GM21390 (cell line): ENCODE results near the gene DUSP12.
"Not testable (repeated sequence)": the region's sequence is repeated elsewhere in the genome, so short reads cannot be mapped to it uniquely, and the experiment has no call there.

Experiments
- ATAC-seq: cut with Tn5 transposase; IDR thresholded peaks from one replicate; pipeline ENCODE4 v1.9.1; 2021; ENCODE audit not compliant: unreplicated experiment

Gene DUSP12, protein sequence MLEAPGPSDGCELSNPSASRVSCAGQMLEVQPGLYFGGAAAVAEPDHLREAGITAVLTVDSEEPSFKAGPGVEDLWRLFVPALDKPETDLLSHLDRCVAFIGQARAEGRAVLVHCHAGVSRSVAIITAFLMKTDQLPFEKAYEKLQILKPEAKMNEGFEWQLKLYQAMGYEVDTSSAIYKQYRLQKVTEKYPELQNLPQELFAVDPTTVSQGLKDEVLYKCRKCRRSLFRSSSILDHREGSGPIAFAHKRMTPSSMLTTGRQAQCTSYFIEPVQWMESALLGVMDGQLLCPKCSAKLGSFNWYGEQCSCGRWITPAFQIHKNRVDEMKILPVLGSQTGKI

DNA sequence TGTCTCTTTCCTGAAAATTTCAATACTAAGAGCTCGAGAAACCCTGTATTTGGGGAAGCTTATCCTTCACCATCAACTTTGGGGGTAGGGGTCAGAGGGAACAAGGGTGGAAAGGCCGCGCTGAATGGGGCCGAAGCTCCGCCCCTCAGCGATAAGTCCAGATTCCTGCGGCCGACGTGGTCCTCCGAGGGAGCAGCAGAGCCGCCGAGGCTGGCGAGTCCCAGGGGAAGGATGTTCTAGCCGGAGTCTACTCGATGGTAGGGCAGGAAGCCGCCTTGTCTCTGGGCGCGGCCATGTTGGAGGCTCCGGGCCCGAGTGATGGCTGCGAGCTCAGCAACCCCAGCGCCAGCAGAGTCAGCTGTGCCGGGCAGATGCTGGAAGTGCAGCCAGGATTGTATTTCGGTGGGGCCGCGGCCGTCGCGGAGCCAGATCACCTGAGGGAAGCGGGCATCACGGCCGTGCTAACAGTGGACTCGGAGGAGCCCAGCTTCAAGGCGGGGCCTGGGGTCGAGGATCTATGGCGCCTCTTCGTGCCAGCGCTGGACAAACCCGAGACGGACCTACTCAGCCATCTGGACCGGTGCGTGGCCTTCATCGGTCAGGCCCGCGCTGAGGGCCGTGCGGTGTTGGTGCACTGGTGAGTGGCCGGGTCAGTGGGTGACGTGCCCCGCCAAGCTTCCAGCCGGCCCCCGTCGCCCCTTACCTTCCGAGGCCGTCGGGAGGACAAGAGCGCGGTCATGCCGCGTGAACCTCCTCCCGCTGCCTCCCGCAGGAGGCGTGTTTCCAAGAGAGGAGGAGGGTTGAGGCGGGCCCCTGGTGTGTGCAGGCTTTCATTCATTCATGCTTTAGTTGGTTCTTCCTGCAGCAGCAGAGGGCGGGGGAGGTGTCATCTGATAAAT lies at the start of gene DUSP12:
TSS of gene DUSP12 (plus strand) at position 278 of the 899 bp plus-strand sequence. CDS start at position 294, 16 bp downstream.
- peak; percentile 93 for ATAC-seq

DNA sequence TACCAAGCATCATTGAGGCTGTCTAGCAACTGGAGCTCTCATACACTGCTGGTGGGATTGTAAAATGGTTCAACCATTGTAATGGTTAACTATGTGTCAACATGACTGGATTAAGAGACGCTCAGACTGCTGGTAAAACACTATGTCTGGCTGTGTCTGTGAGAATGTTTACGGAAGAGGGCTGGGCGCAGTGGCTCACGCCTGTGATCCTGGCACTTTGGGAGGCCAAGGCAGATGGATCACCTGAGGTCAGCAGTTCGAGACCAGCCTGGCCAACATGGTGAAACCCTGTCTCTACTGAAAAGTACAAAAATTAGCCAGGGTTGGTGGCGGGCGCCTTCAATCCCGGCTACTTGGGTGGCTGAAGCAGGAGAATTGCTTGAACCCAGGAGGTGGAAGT lies 47.3 kb upstream of the DUSP12 start:
- no peak for ATAC-seq

DNA sequence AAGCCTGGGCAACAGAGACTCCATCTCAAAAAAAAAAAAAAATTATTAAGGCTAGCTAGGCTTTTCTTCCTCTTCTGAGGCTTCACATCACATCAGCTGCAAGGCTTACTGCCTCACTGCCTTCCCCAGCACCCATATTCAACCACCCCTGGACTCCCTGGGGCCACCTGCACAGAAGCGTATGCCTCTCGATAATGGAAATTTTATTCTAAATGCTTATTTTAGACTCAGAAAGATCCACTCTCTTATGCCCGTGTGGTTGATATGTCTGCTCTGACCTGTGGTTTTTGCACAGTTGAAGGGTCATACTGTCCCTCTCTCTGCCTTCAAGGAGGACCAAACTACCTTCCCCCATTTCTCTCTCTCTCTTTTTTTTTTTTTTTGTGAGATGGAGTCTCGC lies 44.0 kb upstream of the DUSP12 start:
- no peak for ATAC-seq

DNA sequence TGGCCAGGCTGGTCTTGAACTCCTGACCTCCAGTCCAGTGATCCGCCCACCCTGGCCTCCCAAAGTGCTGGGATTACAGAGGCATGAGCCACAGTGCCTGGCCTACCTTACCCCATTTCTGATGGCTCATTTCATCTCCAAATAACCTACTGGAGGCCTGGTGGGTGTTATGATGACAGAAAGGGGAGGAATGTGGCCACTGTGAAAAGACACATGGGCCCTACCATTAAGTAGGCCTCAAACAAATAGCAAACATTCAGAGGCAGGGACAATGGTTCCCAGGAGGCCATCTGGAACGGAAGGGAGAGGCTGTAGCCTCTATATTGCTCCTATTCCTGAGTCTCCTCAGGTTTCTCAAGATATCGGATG lies 43.5 kb upstream of the DUSP12 start:
- ATAC-seq: no peak

DNA sequence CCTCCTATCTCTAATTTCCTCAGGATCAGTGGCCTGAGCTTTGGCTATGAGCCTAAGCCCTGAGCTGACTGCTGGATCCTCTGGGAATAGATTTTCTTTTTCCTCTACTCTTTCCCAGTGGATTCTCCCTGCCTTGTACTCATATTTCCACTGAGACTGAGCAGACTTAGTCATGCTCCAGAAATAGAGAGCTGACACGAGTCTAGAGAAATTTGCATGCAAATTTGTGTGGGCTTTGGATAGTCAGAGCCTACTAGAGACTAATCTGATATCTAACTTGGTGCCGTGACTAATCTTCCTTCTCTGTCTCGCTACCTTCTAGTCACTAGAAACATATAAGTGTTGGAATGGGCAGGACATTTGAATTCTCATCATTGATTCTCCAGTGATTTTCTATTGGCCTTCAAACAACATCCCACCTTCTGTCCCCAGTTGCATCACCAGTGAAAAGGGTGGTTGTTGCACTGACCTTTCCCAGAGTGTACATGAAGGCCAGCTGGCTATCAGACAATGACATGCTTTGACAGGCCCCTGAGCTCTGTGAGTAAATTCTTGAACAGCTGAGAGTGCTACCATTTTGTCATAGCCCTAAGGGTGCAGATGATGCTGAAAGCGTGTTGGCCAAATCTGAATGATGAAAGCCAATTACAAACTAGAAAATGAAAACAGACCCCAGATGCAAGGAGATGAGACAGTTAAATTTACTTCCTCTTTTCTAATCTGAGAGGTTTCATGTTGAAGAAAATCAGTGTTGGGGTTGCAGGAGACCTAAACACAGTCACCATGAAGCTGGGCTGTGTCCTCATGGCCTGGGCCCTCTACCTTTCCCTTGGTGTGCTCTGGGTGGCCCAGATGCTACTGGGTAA lies 42.9 kb upstream of the DUSP12 start, which contains the start of gene FCRLA:
TSS of gene FCRLA (plus strand) at position 748 of the 866 bp plus-strand sequence. CDS start at position 784, 36 bp downstream.
- ATAC-seq: peak; percentile 64

DNA sequence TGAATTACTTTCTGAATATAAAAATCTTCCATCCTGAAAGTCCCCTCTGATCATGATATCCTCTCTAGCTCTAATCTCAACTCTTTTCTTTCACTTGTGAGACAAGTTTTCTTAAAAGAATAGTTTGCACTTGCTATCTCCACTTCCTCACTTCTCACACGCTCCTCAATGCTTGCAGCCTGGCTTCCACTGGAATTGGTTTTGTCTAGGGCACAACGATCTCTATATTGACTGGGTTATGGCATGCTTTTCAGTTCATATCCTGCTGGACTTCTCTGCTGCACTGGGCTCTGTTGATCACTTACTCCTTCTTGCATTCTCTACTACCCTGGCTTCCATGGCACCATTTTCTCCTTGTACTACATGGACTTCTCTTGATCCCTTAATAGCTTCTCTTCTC lies 42.1 kb upstream of the DUSP12 start:
- ATAC-seq: no peak

DNA sequence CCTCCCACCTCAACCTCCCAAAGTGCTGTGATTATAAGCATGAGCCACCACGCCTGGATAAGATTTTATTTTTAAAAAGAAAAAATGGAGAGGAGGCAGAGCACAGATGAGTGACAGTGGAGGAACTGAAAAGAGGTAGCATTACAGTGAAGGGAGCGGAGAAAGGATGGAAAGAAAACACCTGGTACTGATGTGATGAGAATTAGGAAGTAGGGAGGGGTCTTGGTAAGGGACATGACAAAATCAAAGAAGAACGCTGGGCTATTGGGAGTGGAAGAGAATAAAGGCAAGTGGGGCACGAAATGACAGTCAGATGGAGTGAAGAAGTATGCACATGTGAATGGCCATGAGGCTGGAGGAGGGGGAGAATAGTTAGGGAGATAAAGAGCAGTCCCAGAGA lies 40.2 kb upstream of the DUSP12 start:
- ATAC-seq: no peak

DNA sequence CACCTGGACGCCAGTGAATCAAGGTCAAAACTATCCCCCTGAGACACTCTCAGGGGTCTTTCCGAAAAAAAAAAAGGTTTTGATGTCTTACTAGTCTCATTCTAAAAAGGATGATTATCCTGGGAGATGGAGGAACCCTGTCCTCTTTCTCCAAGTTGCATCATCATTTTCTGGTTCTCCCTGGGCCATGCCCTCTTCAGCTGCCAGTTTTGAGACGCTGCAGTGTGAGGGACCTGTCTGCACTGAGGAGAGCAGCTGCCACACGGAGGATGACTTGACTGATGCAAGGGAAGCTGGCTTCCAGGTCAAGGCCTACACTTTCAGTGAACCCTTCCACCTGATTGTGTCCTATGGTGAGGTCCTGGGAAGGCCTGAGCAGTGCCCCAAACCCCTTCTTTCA lies 39.0 kb upstream of the DUSP12 start:
- no peak for ATAC-seq

DNA sequence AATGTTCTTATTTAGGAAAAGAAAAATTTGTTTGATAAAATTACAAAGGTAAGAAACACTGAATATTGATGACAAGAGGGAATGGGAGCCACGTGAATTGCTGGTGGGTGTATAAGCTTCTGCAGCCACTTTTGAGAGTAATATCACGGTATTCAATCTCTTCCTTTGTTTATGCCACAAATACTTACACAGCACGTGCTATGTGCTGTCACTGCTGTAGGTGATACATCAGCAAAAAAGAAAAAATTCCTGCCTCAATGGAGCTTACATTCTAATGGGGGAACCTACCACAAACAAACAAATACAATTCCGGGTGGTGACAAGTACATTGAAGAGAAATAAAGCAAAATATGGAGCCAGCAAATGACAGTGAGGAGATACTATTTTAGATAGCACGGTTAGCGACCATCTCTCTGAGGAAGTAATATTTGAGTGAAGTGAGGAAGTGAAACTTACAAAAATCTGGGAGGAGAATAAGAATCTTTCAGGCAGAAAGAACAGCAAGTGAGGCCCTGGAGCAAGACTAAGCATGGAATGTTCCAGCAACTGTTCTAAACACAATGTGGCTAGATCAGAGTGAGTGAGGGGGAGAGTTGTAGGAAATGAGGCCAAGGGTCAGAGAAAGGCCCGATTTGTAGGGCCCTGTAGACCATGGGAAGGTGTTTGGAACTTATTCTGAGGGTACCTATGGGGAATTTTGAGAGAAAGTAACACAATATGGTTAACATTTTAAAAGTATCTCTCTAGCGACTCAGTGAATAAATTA lies 30.8 kb upstream of the DUSP12 start:
- ATAC-seq: peak; percentile 60

DNA sequence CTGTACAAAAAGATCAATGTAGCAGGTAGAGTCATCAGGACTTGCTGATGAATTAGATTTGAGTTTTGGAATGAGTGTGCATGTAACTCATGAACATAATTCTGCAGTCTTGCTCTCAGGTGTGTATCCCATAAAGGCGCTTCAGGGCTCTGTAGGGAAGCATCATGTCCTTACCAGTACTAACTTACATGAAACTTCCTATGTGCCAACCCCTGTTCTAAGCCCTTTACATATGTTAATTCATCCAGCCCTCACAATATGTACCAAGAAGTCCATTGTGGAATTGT lies 30.3 kb upstream of the DUSP12 start:
- ATAC-seq: peak; percentile 32

DNA sequence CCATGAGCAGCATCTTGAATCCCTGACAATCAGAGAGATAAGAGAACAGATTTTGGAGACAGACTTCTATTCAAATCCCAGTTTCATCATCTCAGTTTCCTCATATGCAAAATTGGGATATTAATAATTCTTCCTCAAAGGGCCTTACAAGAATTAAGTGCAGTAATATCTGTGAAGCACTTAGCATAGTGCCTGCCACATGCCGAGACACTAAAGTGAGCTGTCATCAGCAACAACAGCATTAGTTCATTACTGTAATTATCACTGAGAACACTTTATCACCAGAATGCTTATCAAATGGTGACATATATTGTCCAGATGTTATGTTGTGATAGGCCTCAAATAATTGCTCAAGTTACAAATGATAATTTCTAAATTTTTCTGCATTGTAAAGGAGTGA lies 29.2 kb upstream of the DUSP12 start:
- ATAC-seq: no peak

DNA sequence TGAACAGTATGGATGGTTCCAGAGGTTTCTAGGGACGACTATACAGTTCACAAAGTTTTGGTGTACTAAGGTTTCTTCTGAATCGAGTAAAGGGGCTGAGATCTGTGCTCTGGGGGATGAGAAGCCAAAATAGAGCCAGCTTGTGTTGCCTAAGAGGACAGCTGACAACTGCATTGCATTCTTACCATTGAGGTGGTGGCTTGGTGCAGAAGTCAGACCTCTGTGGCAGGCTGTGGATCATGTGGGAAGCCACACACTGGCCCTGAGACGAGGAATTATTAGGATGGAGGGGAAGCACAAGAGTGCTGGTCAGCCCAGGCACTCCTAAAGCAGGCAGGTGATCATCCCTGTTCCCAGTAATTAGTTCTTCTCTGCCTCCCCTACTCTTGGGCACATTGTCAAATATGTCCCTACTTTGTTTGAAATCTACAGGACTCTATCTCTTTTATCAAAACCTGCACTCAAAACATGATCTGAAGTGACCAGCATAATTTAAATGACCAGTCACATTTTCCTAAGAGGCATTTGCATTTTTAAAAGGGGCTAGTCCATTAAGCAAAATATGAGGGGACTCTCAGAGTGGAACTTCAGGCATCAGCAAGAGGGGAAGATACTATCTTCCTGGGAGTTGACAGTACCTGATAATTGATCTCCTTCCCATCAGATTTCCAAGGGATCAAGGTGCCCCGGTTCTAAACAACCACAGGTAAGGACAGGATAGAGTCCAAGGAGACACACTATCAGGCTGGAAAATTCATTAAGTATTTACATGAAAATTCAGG lies 28.4 kb upstream of the DUSP12 start, which contains the start of gene FCRLB:
TSS of gene FCRLB (plus strand) at position 589 of the 782 bp plus-strand sequence. CDS start 1,129 bp downstream, outside the sequence.
- ATAC-seq: no peak

DNA sequence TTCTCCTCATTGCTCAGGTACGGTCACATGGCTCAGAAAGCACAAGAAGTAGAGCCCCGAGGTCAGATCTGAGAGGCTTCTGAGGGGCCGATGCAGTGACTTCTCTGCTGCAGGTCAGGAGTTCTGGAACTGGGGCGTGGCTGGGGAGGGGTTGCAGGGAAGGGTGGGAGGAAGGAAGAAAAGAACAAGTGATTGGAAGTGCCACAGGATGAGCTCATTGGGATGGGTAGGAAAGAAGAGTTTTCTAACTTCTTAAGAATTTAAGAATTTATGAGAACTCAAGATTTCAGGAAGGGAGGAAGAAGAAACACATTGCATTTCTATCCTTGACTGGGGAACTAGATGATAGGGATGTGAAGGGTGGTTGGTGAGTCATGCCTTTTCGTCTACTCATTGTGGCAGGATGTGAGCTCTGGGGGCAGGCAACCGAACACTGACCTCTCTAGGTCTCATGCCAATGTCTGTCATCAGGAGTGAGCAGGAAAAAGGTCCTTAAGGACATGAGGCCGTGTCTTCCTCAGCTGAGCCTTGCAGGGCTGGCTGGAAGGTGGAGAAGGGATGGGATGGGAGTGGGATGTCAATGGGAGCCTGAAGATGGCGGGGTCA lies 27.7 kb upstream of the DUSP12 start:
- ATAC-seq: no peak

DNA sequence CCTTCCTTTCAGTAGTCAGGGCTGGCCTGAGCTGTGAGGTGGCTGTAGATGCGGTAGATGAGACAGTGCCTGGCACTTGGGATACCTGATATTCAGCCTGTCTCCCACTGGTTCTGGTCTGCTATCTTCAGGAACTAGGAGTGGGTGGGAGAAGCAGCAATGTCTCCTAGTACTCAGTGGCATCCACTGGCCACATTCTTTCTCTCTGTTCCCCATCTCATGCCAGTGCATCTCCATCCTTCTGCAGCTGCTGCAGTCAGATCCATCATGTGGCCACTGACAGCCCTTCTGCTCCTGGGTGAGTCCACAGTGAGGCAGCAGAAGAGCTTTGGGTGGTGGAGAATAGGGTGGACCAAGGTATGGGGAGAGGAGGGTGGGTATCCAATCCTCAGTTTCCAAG lies 27.2 kb upstream of the DUSP12 start:
- ATAC-seq: no peak

DNA sequence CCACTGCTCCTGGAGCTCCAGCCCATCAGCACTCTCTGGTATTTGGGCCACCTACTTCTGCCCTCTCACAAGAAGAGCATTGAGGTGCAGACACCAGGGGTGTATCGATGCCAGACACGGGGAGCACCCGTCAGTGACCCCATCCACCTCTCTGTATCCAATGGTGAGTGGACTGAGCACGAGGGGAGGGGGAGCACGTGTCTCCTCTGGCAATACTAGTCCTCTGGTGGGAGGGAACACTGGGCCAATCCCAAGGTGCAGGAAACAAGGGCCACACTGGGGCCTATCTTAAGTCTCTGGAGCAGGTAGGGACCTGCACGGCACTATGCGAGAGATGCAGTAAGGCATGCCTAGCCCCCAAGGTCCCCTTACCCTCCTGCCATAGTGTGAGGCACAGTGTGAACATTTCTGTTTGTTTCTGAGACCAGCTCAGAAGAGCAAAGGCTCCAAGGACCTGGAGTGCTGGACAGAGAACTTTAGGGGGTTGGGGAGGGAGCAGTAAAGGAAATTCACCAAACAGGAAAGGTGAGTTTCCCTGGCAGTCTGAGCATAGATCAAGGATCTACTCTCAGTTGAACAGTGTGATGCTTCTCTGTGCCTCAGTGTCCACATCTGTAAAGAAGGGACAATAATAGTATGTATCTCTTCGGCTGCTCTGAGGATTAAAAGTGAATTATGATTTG lies 26.0 kb upstream of the DUSP12 start:
- no peak for ATAC-seq

DNA sequence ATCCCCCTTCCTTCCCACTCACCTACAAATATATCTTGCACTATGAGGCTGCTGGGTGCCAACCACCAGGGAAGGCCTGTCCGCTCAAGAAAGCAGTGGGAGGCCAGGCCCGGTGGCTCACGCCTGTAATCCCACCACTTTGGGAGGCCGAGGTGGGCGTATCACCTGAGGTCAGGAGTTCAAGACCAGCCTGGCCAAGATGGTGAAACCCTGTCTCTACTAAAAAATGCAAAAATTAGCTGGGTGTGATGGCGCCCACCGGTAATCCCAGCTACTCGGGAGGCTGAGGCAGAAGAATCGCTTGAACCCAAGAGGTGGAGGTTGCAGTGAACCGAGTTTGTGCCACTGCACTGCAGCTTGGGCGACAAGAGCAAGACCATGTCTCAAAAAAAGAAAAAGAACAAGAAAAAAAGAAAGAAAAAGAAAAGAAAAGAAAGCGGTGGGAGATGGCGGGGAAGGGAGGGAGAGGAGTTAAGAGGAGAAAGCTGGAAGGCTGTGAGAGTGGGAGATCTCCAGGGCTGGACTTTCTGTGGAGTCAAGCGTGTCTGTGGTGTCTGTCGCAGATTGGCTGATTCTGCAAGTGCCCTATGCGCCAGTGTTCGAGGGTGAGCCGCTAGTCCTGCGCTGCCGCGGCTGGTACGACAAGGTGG lies 24.2 kb upstream of the DUSP12 start:
- ATAC-seq: not testable (repeated sequence)

DNA sequence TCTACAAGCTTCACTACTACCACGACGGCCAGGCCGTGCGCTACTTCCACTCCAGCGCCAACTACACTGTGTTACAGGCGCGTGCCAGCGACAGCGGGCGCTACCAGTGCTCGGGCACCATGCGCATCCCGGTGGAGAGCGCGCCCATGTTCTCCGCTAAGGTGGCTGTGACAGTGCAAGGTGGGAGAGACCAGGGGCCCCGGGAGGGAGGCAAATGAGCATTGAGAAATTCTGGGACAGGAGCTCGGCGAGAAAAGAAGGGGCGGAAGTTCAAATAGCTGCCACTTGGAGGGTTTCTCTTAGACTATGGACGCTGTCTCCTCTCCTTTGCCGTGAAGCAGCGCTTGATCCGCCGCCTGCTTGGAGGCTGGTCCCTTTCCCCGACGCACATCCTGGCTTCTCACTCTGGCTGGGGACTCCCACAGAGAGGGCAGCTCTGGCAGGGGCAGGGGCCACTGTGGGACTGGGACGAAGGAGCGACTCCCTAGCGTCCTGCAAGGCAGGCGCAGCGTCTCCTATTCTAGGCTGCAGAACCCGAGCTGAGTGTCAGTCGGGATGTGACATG lies 23.6 kb upstream of the DUSP12 start:
- peak; percentile 22 for ATAC-seq
